NCI-H1694 treated with DMSO at 0.1 percent for 48 hours (cell line): ENCODE data around the gene SULT1C3.

Experiments used
- DNase-seq: peaks from one replicate; lab custom pipeline; 2025; lab: John Stamatoyannopoulos, UW

Gene SULT1C3

DNA sequence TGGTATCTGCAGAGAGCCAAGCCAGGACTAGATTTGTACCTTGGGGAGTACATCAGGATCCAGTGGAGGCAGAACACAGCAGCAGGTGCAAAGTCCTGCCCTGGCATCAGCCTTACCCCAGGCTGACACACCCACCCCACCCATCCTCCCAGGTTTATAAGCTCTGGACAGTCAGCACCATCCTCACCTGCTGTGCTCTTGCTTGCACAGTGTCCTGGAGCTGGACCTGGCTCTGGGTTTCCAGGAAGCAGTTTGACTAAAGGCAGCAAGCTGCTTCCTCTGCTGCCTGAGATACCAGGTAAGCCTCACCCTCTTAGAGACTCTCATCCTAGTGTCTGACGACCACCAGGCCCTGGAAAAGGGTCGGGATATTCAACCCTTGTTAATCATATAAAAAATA, at the start of gene SULT1C3:
SULT1C3 (plus strand) TSS at position 183 of the 400 bp plus-strand sequence. CDS start 7,227 bp downstream, outside the sequence.
- no peak for DNase-seq

DNA sequence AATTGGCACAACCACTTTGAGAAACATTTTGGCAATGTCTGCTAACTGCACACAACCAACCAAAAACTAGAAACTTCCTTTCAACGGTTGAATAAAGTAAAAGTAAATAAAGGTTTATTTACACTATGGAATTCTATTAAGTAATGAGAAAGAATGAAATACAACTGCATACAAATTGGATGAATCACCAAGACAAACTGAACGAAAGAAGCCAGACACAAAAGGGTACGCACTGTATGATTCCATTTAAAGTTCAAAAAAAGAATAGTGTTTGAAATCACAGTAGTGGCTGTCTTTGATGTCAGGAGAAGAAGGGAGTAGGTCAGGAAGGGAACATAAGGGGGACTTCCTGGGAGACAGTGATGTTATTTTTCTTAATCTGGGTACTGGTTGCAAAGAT, 46.5 kb upstream of the SULT1C3 start:
- DNase-seq: no peak

DNA sequence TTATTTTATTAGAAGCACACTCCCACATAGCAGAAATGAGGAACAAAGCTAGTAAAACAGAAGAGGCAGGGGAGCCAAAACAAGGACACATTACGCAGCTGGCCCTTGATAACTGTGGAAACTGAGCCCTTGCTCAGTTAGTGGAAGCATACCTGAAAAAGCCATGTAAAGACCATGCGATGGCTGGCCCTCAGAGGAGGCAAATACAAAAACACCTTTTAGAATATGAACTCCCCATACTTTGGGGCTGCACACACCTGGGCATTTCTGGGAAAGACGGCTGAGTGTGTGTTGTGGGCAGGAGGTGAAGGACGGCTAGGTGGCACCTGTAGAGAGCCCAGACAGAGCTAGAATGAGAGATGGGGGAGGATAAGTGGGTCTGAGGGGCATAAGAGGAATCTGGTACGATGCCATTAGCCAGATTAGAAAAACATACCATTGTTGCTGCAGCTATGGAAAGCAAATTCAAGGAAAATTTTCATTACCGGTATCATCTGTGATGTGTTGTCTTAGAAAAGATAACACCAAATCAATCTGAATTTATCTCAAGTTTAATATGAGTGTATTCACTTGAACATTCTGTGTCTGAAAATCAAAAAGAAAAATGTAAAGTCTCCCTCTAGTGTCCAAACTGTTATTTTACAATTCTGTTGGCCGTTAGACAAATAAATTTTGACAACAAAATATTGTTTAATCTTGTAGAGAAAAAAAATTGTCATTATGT, 45.2 kb upstream of the SULT1C3 start:
- DNase-seq: peak; percentile 18

DNA sequence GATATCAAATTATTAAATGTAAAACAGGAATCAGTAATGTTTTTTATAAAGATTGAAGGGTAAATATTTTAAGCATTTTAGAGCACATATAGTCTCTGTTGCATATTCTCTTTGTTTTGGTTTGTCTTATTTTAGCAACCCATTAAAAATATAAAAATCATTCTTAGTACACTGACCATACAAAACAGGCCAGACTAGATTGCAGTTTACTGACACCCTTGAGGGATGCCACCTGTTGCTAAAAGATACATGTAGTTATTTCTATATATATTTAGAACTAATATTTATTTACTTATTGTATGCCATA, 44.7 kb upstream of the SULT1C3 start:
- no peak for DNase-seq

DNA sequence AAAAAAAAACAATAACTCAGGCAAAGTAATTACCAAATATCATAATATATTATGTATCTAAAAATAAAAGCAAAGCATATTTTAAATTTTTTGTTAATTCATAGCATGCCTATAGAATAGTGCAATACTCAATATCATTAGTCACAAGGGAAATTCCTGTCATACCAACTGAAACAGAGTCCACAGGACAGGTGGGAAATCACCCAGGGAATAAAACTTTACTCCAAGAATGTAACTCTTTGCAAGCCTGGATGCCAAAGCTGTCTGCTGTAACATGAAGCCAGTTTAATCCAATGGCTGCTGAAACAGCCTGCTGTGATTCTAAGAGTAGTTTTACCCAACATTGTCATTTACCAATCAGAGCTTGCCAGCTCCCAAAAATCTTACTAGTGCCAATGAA, 40.0 kb upstream of the SULT1C3 start:
- DNase-seq: no peak

DNA sequence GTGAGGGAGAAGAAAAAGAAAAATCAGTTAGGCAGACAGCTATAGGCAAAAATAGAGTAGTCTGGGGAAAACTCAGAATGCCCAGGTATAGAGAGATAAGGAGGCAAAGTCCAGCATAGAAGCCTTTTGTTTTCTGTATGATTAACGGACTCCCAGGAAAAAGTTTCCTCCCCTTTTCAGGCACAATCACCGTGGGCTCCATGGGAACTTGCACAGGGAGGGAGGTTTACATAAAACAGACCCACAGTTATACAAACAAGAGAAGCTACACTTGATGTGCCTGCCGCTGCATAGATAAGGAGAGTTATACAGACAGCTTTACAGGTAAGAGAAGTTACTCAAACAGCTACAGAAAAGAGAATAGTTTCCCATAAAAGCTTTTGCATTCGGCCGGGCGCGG, 39.2 kb upstream of the SULT1C3 start:
- no peak for DNase-seq

DNA sequence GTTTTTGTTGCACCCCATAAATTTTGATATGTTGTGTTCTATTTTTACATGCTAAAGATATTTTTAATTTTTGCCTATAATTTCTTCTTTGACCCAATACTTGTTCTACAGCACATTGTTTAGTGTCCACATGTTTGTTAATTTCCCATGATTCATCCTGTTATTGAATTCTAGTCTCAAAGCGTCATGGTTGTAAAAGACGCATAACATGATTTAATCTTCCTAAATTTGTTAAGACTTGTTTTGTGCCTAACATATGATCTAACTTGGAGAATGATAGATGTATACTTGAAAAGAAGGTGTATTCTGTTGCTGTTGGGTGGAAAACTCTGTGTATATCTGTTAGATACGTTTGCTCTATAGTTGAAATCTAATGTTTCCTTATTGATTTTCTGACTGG, 27.1 kb upstream of the SULT1C3 start:
- DNase-seq: no peak

DNA sequence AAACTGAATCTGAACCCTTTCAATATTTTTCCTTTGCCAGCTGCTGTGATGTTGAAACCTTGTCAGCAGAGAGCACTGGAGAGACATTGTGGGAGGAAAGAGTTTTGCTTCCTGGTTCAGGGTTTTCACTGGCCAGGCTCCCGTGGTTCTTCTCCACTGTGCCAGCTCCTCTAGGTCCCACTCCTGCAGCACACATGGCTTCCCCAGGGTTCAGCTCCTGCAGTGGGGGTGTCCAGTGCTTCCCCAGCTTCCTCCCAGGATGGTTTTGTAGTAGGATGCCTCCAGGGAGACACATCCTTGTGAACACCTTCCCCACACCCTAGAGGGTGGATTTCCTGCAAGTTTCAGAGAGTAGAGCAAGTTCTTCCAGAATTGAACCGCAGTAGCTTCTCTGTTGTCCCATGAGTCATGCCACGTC, 24.0 kb upstream of the SULT1C3 start:
- DNase-seq: peak; percentile 9

DNA sequence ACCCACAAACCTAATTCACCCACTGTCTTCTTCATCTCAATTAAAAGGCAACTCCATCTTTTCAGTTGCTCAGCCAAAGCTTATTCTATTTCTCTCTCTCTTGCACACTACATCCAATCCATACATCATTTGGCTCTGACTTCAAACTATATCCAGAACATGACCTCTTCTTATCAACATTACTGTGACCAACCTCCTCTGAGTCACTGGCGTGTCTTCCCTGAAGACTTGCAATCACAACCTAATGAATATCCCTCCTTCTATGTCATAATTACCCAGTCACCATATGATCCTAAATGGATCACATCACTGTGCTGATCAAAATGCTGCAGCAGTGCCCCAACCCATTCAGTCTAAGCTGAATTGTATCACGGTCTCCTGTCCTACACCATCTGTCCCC, 22.6 kb upstream of the SULT1C3 start:
- no peak for DNase-seq

DNA sequence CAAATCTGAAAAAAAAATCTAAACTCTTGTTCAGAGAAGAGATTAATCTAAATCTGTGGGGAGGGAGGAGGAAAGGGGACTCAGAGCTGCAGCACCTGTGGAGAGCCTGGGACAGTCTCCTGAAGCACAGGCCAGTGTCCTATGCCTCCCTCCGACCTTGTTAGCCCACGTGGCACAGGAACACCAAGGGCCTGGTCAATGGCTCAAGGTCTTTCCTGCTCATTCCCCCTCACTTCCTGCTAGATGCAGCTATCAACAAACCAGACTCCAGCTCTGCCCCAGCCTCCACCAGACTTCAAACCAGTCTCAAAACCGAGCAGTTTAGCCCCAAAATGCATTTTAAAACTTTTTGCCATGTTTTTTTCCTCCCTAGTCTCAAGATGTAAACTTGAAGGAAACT, 20.1 kb upstream of the SULT1C3 start:
- DNase-seq: no peak

DNA sequence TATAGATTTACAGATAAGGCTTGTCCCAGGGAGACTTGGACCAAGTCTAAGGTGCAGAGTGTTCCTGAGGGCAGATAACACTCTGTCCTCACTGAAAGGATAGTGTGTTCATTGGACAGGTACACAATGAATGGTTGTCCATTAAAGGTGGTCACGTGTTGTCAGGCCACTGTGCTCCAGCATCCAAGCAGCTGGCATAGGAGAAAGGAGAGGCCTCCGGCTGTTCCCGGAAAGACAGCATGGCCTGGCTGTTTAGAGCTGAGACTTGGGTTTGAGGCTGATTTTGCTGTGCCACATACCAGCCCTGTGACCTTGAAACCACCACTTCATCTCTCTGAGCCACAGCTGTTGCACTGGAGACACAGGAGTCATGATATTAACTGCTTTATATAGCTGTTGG, 19.6 kb upstream of the SULT1C3 start:
- DNase-seq: no peak

DNA sequence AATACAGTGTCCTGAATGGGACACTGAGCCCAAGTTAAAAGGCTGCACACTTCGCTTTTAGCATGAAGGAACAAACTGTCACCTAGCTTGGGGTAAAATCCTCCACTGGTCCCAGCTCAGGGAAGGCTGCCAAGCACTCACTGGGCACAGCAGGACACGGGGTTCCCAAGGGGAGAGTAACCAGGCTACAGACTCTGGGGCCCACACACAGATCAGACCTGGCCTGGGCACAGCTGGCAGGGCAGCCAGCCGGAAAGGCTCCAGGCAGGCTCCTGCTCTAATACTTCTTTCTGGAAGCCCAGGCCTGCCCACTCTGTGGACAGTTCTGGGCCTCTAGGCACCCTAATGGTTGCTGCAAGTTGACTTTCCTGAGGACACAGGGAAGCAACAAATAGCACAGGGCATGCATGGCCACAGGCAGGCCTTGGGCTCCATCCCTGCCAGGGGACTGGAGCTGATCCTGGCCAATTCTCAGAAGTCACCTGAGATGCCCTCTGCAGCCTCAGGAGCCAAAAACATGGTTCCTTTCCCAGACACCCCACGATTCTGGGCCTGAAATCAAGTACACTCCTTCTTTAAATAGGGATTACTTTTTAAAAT, 18.7 kb upstream of the SULT1C3 start:
- no peak for DNase-seq

DNA sequence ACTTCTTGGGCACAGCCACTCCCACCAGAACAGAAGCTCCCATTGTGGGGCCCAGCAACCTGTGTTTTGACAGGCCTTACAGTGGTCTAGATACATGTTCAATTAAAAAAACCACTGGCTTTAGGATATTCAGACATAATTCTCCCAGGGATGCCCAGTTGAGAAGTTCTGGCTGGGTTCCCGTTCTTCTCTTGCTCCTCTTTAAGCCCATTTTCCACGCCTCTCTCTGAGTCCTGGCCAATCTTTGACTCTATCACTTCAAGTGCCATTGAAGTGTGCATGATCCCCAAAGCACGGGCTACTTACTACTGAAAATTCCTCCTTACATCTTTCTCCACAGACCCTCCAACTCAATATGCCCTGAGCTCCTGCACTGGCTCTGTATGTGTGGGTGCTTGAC, 17.5 kb upstream of the SULT1C3 start:
- DNase-seq: no peak

DNA sequence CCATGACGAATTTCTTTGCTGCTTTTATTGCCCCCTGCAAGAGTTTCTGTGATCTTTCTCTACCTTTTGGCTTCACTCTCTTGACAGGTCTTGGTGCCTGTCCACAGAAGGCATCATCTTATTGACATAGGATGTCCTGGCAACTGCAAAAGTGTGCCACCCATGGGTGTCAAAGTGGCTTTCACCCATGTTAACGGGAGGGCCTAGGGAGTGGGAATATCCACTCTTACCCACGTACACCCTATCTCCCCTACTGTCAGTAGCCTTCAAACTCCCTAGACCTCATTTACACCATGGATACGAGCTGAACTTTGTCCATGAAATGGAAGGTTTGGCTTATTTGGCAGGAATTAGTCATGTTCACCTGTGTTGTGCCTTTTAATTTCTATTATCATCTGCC, 16.2 kb upstream of the SULT1C3 start:
- no peak for DNase-seq

DNA sequence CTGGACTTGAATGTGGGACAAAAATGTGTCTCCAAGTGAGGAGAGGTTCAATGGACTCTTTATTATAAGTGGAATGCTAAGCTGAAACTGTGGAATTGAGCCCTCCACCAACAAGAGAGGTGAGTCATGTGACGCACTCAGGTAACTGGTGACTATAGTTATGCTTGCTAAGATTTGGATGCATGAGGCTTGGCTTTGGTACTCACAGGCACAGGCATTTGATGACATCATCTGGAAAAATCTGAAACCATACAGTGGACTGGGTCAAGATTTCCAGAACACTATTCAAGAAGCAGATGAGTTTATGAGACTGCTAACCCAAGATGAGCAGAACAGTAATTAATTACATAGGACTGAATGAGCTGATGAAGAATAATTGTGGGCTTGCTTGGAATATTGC, 15.7 kb upstream of the SULT1C3 start:
- DNase-seq: no peak

DNA sequence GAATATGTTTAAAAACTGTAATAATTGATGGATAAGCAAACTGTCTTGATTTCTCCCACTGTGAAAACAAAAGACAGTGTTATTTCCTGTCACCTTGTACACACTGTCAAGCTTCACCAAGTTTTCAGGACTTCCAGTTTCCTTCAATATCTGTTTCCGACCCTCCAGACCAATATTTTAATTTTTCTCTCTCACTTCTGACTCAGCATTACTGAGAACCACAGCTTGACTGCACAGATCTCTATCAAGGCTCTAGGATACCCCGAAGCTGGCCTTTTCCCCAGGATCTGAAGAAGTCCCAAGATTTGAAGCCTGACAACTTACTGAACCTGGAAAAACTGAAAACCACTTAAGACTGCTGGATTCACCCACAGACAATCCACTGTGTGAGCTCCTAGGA, 13.2 kb upstream of the SULT1C3 start:
- DNase-seq: no peak

DNA sequence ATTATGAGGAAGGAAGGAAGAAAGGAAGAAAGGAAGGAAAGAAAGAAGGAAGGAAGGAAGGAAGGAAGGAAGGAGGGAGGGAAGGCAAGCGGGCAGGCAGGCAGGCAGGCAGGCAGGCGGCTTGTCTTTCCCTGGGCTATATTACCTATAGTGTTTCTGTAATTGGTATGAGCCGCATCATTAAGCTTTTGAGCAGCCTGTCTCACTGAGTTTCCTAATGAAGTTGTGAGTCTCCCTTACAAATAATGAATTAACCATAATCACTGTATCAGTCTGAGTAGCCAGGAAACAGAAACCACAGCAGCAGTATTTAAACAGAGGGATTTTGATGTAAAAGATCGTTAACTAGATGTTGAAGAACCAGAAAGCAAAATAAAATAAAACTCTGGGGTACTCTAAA, 11.8 kb upstream of the SULT1C3 start:
- no peak for DNase-seq

DNA sequence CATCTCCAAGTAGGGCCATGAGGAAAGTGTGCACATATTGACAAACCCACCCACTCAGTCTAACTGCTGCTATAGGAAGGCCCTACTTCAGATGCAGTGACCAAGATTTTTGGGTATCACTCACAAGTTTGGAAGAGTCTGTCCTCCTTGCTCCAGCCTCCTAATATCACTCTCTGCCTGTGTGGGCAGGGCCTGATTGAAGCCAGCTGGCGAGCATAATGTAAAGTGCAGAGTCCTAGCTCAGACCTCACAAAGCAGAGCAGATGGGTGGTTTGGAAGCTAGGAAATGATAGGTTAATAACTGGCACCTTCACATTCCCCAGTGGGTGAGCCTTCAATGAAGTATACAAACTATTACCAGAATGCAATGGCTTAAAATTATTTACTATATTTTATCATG, 11.2 kb upstream of the SULT1C3 start:
- no peak for DNase-seq

DNA sequence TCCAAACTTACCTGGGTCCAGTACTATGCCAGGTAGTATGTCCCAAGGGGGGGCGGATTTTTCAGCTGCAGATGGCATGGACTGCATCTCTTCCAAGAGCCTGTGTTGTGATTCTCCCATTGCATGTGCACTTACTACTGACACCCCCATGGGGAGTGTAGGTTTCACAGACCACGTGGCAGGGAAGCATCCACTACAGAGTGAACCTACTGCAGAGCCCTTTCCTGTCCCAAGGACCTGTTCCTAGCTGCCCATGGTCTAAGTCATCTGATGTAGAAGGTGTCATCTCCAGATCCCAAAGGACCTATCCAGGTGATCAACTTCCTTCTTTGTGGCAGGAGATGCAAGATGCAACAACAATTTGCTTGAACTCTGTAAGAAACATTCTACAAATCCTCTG, 9.9 kb upstream of the SULT1C3 start:
- DNase-seq: no peak

DNA sequence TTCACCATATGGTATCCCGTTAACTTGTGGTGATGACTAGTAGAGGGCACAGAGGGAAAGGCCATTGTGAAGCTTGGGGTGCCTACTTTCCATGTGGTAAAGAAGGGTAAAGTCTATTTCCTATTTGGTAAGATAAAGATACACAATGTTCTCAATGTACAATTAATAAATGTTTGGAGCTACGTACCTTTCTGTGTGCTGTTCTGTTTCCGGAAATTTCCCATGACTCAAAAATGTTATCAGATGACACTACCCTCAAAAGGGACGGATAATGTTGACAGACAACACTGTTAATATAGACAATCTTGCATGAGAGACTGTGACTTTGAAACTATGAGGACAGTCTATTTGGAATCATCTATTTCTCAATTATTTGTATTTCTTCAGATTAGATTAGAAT, 4.2 kb upstream of the SULT1C3 start:
- no peak for DNase-seq

DNA sequence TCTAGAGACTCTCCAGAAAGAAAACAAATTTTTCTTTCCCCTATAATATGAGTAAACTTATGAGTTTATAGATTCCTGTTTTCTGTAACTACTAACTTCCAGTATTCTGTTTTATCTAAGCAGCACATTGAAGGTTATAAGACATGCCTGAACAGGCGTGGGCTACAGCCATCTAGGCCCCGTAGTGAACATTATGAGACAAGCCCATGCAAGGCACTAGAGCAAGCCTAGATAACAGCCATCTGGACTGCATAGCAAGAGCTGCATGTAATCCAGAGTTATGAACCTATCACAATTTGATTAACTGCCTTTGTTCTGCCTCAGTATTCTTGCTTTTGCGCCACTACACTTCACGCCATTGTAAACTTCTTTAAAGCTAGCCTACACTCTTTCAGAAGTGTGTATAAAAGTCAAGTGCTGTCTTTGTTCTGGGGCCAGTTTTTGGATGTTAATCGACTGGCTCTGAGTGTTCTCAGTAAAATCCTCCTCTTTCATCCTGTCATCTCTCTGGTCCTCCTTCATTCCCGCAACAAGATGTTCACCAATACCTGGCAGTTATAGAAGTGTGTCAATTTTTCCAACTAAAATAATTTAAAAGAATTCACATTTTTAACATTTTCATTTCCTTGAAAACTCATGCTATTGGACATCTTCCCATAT, 3.0 kb upstream of the SULT1C3 start:
- no peak for DNase-seq

DNA sequence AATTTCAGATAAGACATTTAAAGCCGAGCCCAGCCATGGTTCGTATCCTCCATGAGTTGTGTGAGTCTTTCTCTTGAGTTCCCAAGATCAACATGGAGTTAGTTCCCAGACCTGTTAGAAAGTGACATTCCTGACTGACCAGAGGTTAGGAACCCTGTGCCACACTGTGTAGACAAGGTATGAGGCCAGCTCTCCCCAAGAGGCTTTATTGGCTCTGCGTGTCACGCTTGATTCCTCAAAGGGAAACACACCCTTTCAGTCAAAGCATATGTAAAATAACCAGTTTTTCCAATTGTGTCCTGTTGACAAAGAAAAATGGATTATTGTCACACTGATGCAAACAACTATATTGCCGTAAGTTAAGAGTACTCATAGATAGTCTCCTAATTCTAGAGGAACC, 1.2 kb downstream of the SULT1C3 start:
- DNase-seq: no peak

DNA sequence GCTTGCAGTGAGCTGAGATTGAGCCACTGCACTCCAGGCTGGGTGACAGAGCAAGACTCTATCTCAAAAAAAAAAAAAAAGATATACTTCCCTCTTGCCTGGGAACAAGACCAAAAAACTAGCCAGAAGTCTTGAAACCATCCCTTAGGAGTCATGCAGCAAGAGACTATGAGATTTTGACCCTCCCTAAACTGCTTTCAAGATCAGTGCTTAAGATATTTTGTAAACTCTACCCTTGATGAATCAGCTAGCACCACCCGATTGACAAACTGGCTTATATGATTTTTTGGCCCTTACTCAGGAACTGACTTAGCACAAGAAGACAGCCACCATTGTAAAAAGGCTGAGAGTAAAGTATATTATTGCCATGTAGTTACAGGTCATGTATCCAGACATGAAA, 3.8 kb downstream of the SULT1C3 start:
- DNase-seq: no peak
